Measurements from ENCODE around the gene CKAP4. TPM values are rescaled to one million over a fixed set of nuclear protein-coding genes. Genes with fewer than 3 reads are reported as not detected.

The CKAP4 gene
- 70.5 to 79.4 TPM (median 77.9 TPM) in 5 replicates for total RNA-seq (2022; extraction: Qiagen RNA extraction)

GRCh38 chr12:106247674-106248311, at the start of gene CKAP4:
TSS of gene CKAP4 (minus strand) at chr12:106248020. CDS start at chr12:106247851, 169 bp downstream.

Other genes with a start within 250 kb of the CKAP4 start
- 5.0 to 5.7 TPM (median 5.2 TPM) in 5 replicates for gene NUAK1, start 109.1 kb downstream of the CKAP4 start, total RNA-seq (2022; extraction: Qiagen RNA extraction)
- gene TCP11L2, start 54.7 kb upstream of the CKAP4 start, total RNA-seq (2022; extraction: Qiagen RNA extraction): 1.7 to 3.5 TPM (median 2.0 TPM) in 5 replicates
- gene POLR3B, start 109.7 kb upstream of the CKAP4 start, total RNA-seq (2022; extraction: Qiagen RNA extraction): 4.3 to 5.4 TPM (median 4.9 TPM) in 5 replicates